ENCODE measurements around the gene AP4S1. TPM values are rescaled to one million over a fixed set of nuclear protein-coding genes. Genes with fewer than 3 reads are reported as not detected.
"Not testable (repeated sequence)": the region's sequence is repeated elsewhere in the genome, so short reads cannot be mapped to it uniquely, and the experiment has no call there.

The AP4S1 gene
- total RNA-seq, 3 donors from 2014 or later, result 11.5 to 12.8 (median 12.2) TPM

DNA sequence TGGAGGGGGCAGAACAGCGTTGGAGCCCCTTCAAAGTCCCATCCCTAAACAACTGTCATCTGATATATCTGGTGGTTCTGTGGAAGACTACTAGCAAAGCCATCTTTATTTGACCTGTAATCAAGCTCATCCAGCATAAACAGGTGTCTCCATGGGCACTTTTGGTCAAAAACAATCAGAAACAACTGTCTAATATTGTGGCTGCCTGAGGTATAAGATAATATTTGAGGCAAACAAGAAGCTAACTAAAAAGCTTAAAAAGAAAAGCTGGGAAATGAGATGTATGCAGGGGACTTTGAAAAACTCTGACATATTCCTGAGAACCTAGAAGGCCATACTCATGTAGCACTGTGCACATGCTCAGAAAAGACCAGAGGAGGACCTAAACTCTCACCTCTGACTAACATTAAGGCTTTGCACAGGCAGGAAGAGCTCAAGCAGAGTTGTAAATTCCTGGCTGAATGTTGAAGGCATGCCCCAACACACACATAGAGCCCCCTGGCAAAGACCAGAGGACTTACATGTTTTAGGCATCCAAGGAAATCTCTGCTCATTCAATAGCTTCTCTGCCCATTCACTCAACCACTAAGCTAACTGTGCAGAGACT lies 27.2 kb upstream of the AP4S1 start:
- peaks cover 34% of the 10 kb centered on the region for H3K36me3 Mint-ChIP-seq (ENCODE audit: insufficient read depth)
- DNase-seq (no peak), ATAC-seq (no peak)
- H3K4me1 Mint-ChIP-seq (ENCODE audit: low read depth), result peaks cover 39% of the 10 kb centered on the region
- no peaks in the 10 kb centered on the region for H3K27me3 Mint-ChIP-seq (ENCODE audit: low read depth)
- no peak overlapping the region for H3K4me3 Mint-ChIP-seq
- peaks cover 8% of the 10 kb centered on the region for H3K9me3 Mint-ChIP-seq

- peaks cover 8% of the 10 kb centered on the region for H3K9me3 Mint-ChIP-seq
- H3K27me3 Mint-ChIP-seq (ENCODE audit: low read depth), result no peaks in the 10 kb centered on the region
- H3K36me3 Mint-ChIP-seq (ENCODE audit: insufficient read depth), result peaks cover 34% of the 10 kb centered on the region
- ATAC-seq, result no peak
- H3K4me3 Mint-ChIP-seq, result no peak overlapping the region
- H3K4me1 Mint-ChIP-seq (ENCODE audit: low read depth), result peaks cover 38% of the 10 kb centered on the region
- no peak for DNase-seq
Observed at GRCh38 chr14:30999038-30999773, 26.2 kb upstream of the AP4S1 start.

- peaks cover 8% of the 10 kb centered on the region for H3K9me3 Mint-ChIP-seq
- peaks cover 39% of the 10 kb centered on the region for H3K36me3 Mint-ChIP-seq (ENCODE audit: insufficient read depth)
- H3K4me1 Mint-ChIP-seq (ENCODE audit: low read depth), result peaks cover 27% of the 10 kb centered on the region
- DNase-seq (no peak), ATAC-seq (no peak)
- H3K4me3 Mint-ChIP-seq, result no peak overlapping the region
- H3K27me3 Mint-ChIP-seq (ENCODE audit: low read depth), result no peaks in the 10 kb centered on the region
Observed at GRCh38 chr14:31000629-31001338, 24.7 kb upstream of the AP4S1 start.

DNA sequence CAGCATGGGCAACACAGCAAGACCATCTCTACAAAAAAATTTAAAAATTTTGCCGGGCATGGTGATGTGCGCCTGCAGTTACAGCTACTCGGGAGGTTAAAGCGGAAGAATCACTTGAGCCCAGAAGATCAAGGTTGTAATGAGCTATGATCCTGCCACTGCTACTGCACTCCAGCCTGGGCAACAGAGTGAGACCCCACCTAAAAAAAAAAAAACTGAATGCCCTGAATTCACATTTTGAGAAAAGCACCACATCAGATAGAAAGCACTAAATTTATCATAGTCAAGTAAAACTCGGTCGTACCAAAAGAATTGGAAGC lies 24.1 kb upstream of the AP4S1 start:
- H3K4me3 Mint-ChIP-seq, result no peak overlapping the region
- H3K36me3 Mint-ChIP-seq (ENCODE audit: insufficient read depth), result peaks cover 39% of the 10 kb centered on the region

DNA sequence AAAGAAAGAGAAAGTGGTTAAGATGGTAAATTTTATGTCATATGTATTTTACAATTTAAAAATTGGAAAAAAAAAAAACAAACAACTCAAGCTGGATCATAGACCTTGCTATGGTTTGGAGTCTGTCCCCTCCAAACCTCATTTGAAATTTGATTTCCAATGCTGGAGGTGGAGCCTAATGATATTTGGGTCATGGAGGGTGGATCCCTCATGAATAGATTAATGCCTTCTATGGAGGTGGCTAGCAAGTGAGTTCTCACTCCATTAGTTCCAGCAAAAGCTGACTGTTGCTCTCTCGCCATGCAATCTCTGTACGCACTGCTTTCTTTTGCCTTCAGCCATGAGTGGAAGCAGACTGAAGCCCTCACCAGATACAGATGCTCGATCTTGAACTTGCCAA lies 22.2 kb upstream of the AP4S1 start:
- H3K4me3 Mint-ChIP-seq, result no peak overlapping the region
- DNase-seq (no peak), ATAC-seq (no peak)
- peaks cover 8% of the 10 kb centered on the region for H3K9me3 Mint-ChIP-seq
- peaks cover 27% of the 10 kb centered on the region for H3K36me3 Mint-ChIP-seq (ENCODE audit: insufficient read depth)
- H3K4me1 Mint-ChIP-seq (ENCODE audit: low read depth), result peaks cover 13% of the 10 kb centered on the region
- H3K27me3 Mint-ChIP-seq (ENCODE audit: low read depth), result no peaks in the 10 kb centered on the region

More for the DNA sequence above, 24.1 kb upstream of the AP4S1 start:
- H3K9me3 Mint-ChIP-seq, result peaks cover 8% of the 10 kb centered on the region
- no peak for ATAC-seq
- peaks cover 21% of the 10 kb centered on the region for H3K4me1 Mint-ChIP-seq (ENCODE audit: low read depth)
- DNase-seq, result no peak
- H3K27me3 Mint-ChIP-seq (ENCODE audit: low read depth), result no peaks in the 10 kb centered on the region

DNA sequence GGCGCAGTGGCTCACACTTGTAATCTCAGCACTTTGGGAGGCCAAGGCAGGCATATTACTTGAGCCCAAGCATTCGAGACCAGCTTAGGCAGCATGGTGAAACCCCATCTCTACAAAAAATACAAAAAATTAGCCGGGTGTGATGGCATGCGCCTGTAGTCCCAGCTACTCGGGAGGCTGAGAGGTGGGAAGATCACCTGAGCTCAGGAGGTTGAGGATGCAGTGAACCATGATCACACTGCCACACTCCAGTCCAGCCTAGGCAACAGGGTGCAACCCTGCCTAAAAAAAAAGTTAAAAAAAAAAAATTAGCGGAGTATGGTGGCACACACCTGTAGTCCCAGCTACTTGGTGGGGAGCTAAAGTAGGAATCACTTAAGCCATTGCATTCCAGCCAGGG lies 21.4 kb upstream of the AP4S1 start:
- ATAC-seq; H3K27me3 Mint-ChIP-seq (ENCODE audit: low read depth); H3K9me3 Mint-ChIP-seq; H3K4me3 Mint-ChIP-seq; DNase-seq: not testable (repeated sequence)
- Mint-ChIP-seq H3K36me3 (ENCODE audit: insufficient read depth) (peaks cover 22% of the 10 kb centered on the region), H3K4me1 (ENCODE audit: low read depth) (peaks cover 13% of the 10 kb centered on the region)

GRCh38 chr14:31006703-31007102 lies 18.7 kb upstream of the AP4S1 start:
- no peak overlapping the region for H3K4me3 Mint-ChIP-seq
- no peak for ATAC-seq
- peaks cover 3% of the 10 kb centered on the region for H3K4me1 Mint-ChIP-seq (ENCODE audit: low read depth)
- no peaks in the 10 kb centered on the region for H3K9me3 Mint-ChIP-seq
- H3K36me3 Mint-ChIP-seq (ENCODE audit: insufficient read depth), result peaks cover 12% of the 10 kb centered on the region
- H3K27me3 Mint-ChIP-seq (ENCODE audit: low read depth), result no peaks in the 10 kb centered on the region
- DNase-seq, result no peak

DNA sequence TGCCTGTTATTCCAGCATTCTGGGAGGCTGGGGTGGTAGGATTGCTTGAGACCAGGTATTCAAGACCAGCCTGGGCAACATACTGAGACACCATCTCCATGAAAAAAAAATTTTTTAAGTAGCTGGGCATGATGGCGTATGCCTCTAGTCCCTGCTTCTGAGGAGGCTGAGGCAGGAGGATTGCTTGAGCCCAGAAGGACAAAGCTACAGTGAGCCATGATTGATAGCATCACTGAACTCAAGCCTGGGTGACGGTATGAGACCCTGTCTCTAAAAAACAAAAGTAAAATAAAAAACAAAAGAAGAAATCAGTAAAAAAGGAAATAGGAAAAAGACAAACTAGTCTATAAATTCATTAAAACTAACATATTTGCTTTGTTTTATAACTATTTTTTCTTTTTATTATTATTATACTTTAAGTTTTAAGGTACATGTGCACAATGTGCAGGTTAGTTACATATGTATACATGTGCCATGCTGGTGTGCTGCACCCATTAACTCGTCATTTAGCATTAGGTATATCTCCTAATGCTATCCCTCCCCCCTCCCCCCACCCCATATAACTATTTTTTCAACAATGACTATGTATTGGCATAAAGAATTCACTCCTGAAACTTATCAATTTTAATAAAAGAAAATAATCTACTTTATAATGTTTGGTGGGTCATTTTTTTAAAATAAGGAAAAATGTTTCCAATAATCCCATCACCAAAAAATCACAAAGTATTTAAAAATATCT lies 15.4 kb upstream of the AP4S1 start:
- Mint-ChIP-seq H3K27me3 (ENCODE audit: low read depth) (no peaks in the 10 kb centered on the region), H3K4me1 (ENCODE audit: low read depth) (peaks cover 4% of the 10 kb centered on the region), H3K9me3 (no peaks in the 10 kb centered on the region), H3K4me3 (no peak overlapping the region), H3K36me3 (ENCODE audit: insufficient read depth) (peaks cover 10% of the 10 kb centered on the region)
- DNase-seq, result no peak
- no peak for ATAC-seq

- no peak for ATAC-seq
- DNase-seq, result no peak
- H3K27me3 Mint-ChIP-seq (ENCODE audit: low read depth), result no peaks in the 10 kb centered on the region
- peaks cover 6% of the 10 kb centered on the region for H3K4me1 Mint-ChIP-seq (ENCODE audit: low read depth)
- H3K9me3 Mint-ChIP-seq, result no peaks in the 10 kb centered on the region
- peaks cover 9% of the 10 kb centered on the region for H3K36me3 Mint-ChIP-seq (ENCODE audit: insufficient read depth)
- no peak overlapping the region for H3K4me3 Mint-ChIP-seq
Observed at GRCh38 chr14:31010935-31011334, 14.5 kb upstream of the AP4S1 start.

DNA sequence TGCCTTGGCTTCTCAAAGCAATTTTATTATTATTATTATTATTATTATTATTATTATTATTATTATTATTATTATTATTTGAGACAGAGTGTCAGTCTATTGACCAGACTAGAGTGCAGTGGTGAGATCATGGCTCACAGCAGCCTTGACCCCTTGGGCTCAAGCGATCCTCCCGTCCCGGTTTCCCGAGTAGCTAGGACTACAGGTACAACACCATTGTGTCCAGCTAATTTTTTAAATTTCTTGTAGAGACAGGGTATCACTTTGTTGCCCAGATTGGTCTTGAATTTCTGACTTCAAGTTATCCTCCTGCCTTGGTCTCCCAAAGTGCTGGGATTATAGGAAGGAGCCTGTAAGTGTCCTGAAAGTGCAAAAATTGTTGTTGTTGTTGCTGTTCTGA lies 11.6 kb upstream of the AP4S1 start:
- Mint-ChIP-seq H3K9me3 (no peaks in the 10 kb centered on the region), H3K4me3 (no peak overlapping the region), H3K27me3 (ENCODE audit: low read depth) (no peaks in the 10 kb centered on the region), H3K4me1 (ENCODE audit: low read depth) (peaks cover 12% of the 10 kb centered on the region), H3K36me3 (ENCODE audit: insufficient read depth) (peaks cover 9% of the 10 kb centered on the region)
- no peak for ATAC-seq
- DNase-seq, result no peak

GRCh38 chr14:31018057-31018645 lies 7.3 kb upstream of the AP4S1 start:
- DNase-seq, result no peak
- no peaks in the 10 kb centered on the region for H3K27me3 Mint-ChIP-seq (ENCODE audit: low read depth)
- peaks cover 7% of the 10 kb centered on the region for H3K36me3 Mint-ChIP-seq (ENCODE audit: insufficient read depth)
- peaks cover 26% of the 10 kb centered on the region for H3K4me1 Mint-ChIP-seq (ENCODE audit: low read depth)
- no peaks in the 10 kb centered on the region for H3K9me3 Mint-ChIP-seq
- no peak overlapping the region for H3K4me3 Mint-ChIP-seq
- no peak for ATAC-seq

DNA sequence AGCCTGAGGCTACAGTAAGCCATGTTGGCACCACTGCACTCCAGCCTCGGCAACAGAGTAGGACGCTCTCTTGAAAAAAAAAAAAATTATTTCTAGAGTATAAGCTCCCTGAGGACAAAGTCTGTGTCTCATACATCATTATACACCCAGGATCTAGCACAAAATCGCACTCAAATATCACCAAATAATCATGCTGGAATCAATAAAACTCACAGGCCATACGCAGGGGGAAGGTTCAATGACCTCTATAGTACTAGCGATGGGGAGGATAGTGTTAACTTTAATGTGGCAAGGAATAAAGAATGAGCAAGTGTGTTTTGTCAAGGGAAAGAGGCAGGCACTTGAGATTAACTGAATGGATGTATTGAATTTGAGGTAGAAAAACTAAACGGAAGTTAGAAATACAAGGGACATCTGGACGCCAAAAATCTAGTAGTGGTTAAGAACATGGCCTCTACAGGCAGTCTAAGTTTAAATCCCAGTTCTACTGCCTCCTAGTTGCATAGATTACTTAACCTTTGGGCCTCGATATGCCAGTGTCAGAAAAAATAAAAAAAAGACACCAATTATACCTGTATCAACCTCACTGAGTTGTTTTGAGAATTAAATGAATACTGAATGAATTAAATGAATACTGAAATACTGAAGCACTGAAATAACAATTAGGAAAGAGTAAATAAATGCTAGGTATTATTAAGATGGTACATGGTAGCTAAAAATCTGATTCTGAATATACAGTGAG lies 4.4 kb upstream of the AP4S1 start:
- no peak overlapping the region for H3K4me3 Mint-ChIP-seq

GRCh38 chr14:31021576-31021949 lies 3.9 kb upstream of the AP4S1 start:
- Mint-ChIP-seq H3K4me1 (ENCODE audit: low read depth) (peaks cover 38% of the 10 kb centered on the region), H3K4me3 (no peak overlapping the region)

More for the DNA sequence above, 4.4 kb upstream of the AP4S1 start:
- DNase-seq, result no peak
- H3K36me3 Mint-ChIP-seq (ENCODE audit: insufficient read depth), result peaks cover 7% of the 10 kb centered on the region
- no peak for ATAC-seq
- peaks cover 41% of the 10 kb centered on the region for H3K4me1 Mint-ChIP-seq (ENCODE audit: low read depth)
- no peaks in the 10 kb centered on the region for H3K27me3 Mint-ChIP-seq (ENCODE audit: low read depth)
- no peaks in the 10 kb centered on the region for H3K9me3 Mint-ChIP-seq

More at GRCh38 chr14:31021576-31021949, 3.9 kb upstream of the AP4S1 start:
- peaks cover 7% of the 10 kb centered on the region for H3K36me3 Mint-ChIP-seq (ENCODE audit: insufficient read depth)
- no peaks in the 10 kb centered on the region for H3K27me3 Mint-ChIP-seq (ENCODE audit: low read depth)
- no peaks in the 10 kb centered on the region for H3K9me3 Mint-ChIP-seq
- DNase-seq, result no peak
- ATAC-seq, result no peak

Data from activated T-cell treated with anti-CD3 and anti-CD28 coated beads, Interleukin-2, amount 50 U/mL, for 4 hours (primary cell).